ENCODE data around the gene WASL. TPM values are rescaled to one million over a fixed set of nuclear protein-coding genes. Genes with fewer than 3 reads are reported as not detected.

WASL gene
- total RNA-seq, 1 donor from 2014 or later: 20.4 TPM

DNA sequence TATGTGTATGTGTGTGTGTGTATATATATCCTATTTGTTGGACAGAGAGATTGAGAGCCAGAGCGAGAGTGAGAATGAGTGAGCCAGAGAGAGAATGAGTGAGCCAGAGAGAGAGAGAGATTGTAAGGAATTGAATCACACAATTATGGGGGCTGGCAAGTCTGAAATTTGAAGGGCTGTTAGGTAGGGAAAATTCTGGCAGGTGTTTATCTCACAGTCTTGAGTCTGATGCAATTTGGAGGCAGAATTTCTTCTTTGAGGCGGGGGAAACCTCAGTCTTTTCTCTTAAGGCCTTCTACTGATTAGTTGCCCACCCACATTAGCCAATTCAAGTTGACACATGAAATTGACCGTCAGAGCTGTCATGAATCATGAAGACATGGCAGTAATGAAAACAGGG, 41.0 kb upstream of the WASL start:
- no peak overlapping the region for H3K4me3 ChIP-seq (ENCODE audit: low read depth, low read length)
- DNase-seq (ENCODE audit: low read depth): no peak
- TF ChIP-seq CTCF (conservative IDR thresholded peaks at IDR 0.05; ENCODE audit: low read depth, low read length): no peak

DNA sequence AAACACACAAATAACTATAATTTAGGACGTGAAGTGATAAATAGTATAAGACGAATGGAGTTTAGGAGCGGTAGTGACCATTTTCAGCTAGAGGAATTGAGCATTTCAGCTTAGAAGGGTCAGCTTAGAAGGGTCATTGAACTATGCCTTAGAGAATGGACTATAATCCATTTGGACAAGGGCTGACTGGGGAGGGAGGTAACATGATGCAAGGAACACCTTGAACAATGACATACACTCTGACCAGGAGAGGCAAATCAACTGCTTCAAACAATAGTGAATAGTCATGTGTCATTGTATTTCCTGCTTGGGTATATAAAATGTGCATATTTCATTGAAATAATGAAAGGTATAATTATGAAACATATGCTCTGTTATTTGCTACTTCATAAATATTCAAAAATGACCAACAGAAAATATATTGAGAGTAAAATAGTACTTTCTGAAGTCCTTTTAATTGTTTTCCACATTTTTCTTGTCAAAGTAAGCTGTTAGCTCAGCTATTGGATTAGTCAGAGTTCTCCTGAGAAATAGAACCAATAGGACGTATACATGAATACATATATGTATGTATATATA, 40.5 kb upstream of the WASL start:
- DNase-seq (ENCODE audit: low read depth): no peak
- no peak for TF ChIP-seq CTCF (conservative IDR thresholded peaks at IDR 0.05; ENCODE audit: low read depth, low read length)
- no peak overlapping the region for H3K4me3 ChIP-seq (ENCODE audit: low read depth, low read length)

DNA sequence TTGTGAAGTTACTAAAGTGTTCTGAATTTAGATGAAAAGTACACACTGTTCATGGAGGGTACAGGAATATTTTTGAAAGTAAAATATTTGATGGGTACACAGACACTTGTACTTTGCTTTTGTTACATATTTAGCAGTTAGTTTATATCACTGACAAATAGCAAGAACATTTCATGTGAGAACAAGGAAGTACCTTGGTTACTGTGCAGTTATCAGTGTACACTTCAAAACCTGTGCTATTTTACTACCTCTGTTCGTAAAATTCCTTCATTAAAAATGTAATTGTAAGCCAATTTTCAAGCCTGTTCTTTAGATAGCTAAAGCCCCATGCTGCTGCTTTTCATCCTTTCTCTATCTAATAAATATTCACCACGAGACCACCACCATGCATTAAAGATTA, 39.8 kb upstream of the WASL start:
- no peak for DNase-seq (ENCODE audit: low read depth)
- no peak for TF ChIP-seq CTCF (conservative IDR thresholded peaks at IDR 0.05; ENCODE audit: low read depth, low read length)
- no peak overlapping the region for H3K4me3 ChIP-seq (ENCODE audit: low read depth, low read length)

- no peak for DNase-seq (ENCODE audit: low read depth)
- TF ChIP-seq CTCF (conservative IDR thresholded peaks at IDR 0.05; ENCODE audit: low read depth, low read length): no peak
- H3K4me3 ChIP-seq (ENCODE audit: low read depth, low read length): no peak overlapping the region
Measured at GRCh38 chr7:123787220-123788007, 38.6 kb upstream of the WASL start.

GRCh38 chr7:123784263-123784662, 35.5 kb upstream of the WASL start:
- no peak for DNase-seq (ENCODE audit: low read depth)
- no peak overlapping the region for H3K4me3 ChIP-seq (ENCODE audit: low read depth, low read length)
- no peak for TF ChIP-seq CTCF (conservative IDR thresholded peaks at IDR 0.05; ENCODE audit: low read depth, low read length)

DNA sequence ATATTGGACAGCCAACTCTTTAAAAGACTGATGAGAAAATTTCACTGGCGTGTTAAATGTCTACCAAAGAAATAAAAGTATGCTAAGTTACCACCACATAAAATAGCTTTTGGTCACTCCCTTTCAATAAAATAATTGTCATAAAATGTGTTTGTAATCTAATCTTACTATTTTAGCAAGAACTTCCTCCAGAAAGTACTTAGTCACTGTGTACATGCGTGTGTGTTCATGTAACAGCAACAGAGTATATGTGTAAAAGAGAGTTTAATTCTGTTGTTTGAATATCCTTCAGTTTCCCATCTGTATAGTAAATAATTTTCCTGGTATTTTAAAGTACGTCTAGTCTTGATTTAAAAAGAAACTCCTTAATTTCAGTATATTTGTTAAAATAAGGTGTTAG, 35.0 kb upstream of the WASL start:
- H3K4me3 ChIP-seq (ENCODE audit: low read depth, low read length): no peak overlapping the region
- no peak for TF ChIP-seq CTCF (conservative IDR thresholded peaks at IDR 0.05; ENCODE audit: low read depth, low read length)
- no peak for DNase-seq (ENCODE audit: low read depth)
